Retinal pigment epithelial cell (primary cell): ENCODE results near the gene ZFYVE9.

ENCODE experiments used
- DNase-seq: peaks from one replicate; pipeline ENCODE4 v3.0.0-alpha.2; 2010; ENCODE audit warnings: low read depth
- H3K4me3 ChIP-seq: 2 replicates; pipeline ENCODE4 v1.5.1; 2011; ENCODE audit warnings: mild to moderate bottlenecking, low read length, control low read depth, moderate library complexity
- TF ChIP-seq, protein P1 (sequence below): conservative IDR thresholded peaks from 2 replicates; pipeline ENCODE4 v1.5.1; 2011; ENCODE audit warnings: low read depth, low read length, control low read depth, inconsistent platforms

The ZFYVE9 gene

DNA sequence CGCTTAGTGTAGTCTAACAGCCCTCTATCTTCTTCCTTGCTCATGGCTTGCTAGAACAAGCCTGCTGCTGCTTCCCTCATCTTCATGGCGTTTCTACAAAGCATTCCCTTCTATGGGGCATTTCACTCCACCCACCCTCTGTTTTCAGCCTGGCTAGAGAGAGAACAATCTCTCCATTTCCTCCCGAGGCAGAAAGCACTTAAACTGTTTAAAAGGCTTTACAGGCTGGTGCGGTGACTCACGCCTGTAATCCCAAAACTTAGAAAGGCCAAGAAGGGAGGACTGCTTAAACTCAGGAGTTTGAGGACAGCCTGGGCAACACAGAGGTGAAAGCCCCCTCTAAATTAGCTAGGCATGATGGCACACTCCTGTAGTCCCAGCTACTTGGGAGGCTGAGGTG is 244.6 kb downstream of the ZFYVE9 start:
- no peak overlapping the region for H3K4me3 ChIP-seq
- no peak for DNase-seq
- TF ChIP-seq, protein P1, sequence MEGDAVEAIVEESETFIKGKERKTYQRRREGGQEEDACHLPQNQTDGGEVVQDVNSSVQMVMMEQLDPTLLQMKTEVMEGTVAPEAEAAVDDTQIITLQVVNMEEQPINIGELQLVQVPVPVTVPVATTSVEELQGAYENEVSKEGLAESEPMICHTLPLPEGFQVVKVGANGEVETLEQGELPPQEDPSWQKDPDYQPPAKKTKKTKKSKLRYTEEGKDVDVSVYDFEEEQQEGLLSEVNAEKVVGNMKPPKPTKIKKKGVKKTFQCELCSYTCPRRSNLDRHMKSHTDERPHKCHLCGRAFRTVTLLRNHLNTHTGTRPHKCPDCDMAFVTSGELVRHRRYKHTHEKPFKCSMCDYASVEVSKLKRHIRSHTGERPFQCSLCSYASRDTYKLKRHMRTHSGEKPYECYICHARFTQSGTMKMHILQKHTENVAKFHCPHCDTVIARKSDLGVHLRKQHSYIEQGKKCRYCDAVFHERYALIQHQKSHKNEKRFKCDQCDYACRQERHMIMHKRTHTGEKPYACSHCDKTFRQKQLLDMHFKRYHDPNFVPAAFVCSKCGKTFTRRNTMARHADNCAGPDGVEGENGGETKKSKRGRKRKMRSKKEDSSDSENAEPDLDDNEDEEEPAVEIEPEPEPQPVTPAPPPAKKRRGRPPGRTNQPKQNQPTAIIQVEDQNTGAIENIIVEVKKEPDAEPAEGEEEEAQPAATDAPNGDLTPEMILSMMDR: no peak

DNA sequence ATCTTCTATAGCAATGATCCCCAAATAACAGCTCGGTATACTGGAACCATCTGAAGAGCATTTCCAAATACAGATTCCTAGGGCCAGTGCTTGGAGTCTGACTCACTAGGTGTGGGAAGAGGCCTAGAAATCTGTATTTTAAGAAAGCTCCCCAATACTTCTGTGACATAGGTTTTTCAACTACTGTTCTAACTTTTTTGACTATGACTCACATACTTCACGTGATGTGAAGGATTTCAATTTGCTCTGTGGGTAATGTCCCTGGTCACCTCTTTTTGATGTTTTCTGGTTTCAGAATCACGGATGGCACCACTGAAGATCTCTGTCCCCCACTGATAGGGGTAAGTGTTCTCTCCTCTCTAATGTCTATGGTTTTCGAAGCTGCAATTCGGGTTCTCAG is 251.3 kb downstream of the ZFYVE9 start:
- no peak for DNase-seq
- no peak overlapping the region for H3K4me3 ChIP-seq
- TF ChIP-seq, protein P1: no peak
